ENCODE data around the gene OR52L1.

The OR52L1 gene

GRCh38 chr11:5940748-5941147 lies 46.0 kb downstream of the OR52L1 start:
- DNase-seq (ENCODE audit: low read depth, low spot score), result no peak

- DNase-seq (ENCODE audit: low read depth, low spot score), result no peak
Observed at GRCh38 chr11:5938603-5938965, 48.2 kb downstream of the OR52L1 start.

- no peak for DNase-seq (ENCODE audit: low read depth, low spot score)
Observed at GRCh38 chr11:5937868-5938602, 48.8 kb downstream of the OR52L1 start.

All from activated naive CD8-positive, alpha-beta T cell treated with anti-CD3 and anti-CD28 coated beads, Interleukin-2, amount 50 U/mL, for 16 hours (primary cell).